Smooth muscle cell (in vitro differentiated cells): Measurements from ENCODE around the gene PROZ. TPM values are rescaled to one million over a fixed set of nuclear protein-coding genes. Genes with fewer than 3 reads are reported as not detected.

Experiments used
- DNase-seq: peaks from one replicate; lab custom pipeline; 2025; ENCODE audit not compliant: unreplicated experiment; lab: John Stamatoyannopoulos, UW
- H2AFZ ChIP-seq: fragments of 200-600 bp; sonication (generic); 2 replicates; pipeline ENCODE4 v1.6.0; 2016; ENCODE audit warnings: antibody characterized with exemption, low read depth, mild to moderate bottlenecking
- H3F3A ChIP-seq: fragments of 200-600 bp; sonication (generic); 2 replicates; pipeline ENCODE4 v1.6.0; 2017; ENCODE audit warnings: antibody characterized with exemption, low read depth
- H3K27ac ChIP-seq: fragments of 200-600 bp; sonication (generic); 2 replicates; pipeline ENCODE4 v1.5.1; 2016; ENCODE audit warnings: low read depth, mild to moderate bottlenecking
- H3K27me3 ChIP-seq: fragments of 200-600 bp; sonication (generic); 2 replicates; pipeline ENCODE4 v1.6.1; 2016; ENCODE audit warnings: low read depth, mild to moderate bottlenecking
- H3K36me3 ChIP-seq: fragments of 200-600 bp; sonication (generic); 2 replicates; pipeline ENCODE4 v1.5.1; 2016; ENCODE audit warnings: low read depth
- H3K4me1 ChIP-seq: fragments of 200-600 bp; sonication (generic); 2 replicates; pipeline ENCODE4 v1.5.1; 2016; ENCODE audit warnings: low read depth
- H3K4me2 ChIP-seq: fragments of 200-600 bp; sonication (generic); 2 replicates; pipeline ENCODE4 v1.6.0; 2016; ENCODE audit warnings: mild to moderate bottlenecking
- H3K4me3 ChIP-seq: fragments of 200-600 bp; sonication (generic); 2 replicates; pipeline ENCODE4 v1.5.1; 2016; ENCODE audit warnings: mild to moderate bottlenecking
- H3K79me2 ChIP-seq: fragments of 200-600 bp; sonication (generic); 2 replicates; pipeline ENCODE4 v1.6.0; 2016; ENCODE audit warnings: low read depth, mild to moderate bottlenecking
- H3K9ac ChIP-seq: fragments of 200-600 bp; sonication (generic); 2 replicates; pipeline ENCODE4 v1.6.0; 2016; ENCODE audit warnings: low read depth
- H3K9me3 ChIP-seq: fragments of 200-600 bp; sonication (generic); replicated peaks from 2 replicates; pipeline ENCODE4 v1.5.1; 2016; ENCODE audit warnings: low read depth
- H4K20me1 ChIP-seq: fragments of 200-600 bp; sonication (generic); 2 replicates; pipeline ENCODE4 v1.6.0; 2016; ENCODE audit warnings: low read depth
- WGBS: methylation state at CpG from one replicate; pipeline ENCODE4 v1.1.7; 2016; ENCODE audit warnings: low lambda C conversion rate; 5-methylcytosine and 5-hydroxymethylcytosine counted together
- polyA plus RNA-seq: library from polyadenylated mRNA; unstranded; fragments of >200 nt; fragmentation: Nextera tagmentation; extraction: Ambion mirVana; gene quantifications from 2 replicates; pipeline ENCODE4 v1.2.1, GENCODE V29; 2016
- total RNA-seq: library from RNA; depleted of rRNA; stranded (reverse); fragments of >200 nt; gene quantifications from 2 replicates; pipeline ENCODE4 v1.2.3, GENCODE V29; 2014
- TF ChIP-seq, protein P1 (sequence below): fragments of 200-600 bp; sonication (generic); IDR thresholded peaks from 2 replicates; pipeline ENCODE4 v1.5.1; 2017; ENCODE audit warnings: borderline replicate concordance, mild to moderate bottlenecking, antibody characterized with exemption; ENCODE audit not compliant: insufficient read depth, poor library complexity, severe bottlenecking

The PROZ gene
- total and polyA plus RNA-seq, 2 experiments from 2014 or later: not detected

DNA sequence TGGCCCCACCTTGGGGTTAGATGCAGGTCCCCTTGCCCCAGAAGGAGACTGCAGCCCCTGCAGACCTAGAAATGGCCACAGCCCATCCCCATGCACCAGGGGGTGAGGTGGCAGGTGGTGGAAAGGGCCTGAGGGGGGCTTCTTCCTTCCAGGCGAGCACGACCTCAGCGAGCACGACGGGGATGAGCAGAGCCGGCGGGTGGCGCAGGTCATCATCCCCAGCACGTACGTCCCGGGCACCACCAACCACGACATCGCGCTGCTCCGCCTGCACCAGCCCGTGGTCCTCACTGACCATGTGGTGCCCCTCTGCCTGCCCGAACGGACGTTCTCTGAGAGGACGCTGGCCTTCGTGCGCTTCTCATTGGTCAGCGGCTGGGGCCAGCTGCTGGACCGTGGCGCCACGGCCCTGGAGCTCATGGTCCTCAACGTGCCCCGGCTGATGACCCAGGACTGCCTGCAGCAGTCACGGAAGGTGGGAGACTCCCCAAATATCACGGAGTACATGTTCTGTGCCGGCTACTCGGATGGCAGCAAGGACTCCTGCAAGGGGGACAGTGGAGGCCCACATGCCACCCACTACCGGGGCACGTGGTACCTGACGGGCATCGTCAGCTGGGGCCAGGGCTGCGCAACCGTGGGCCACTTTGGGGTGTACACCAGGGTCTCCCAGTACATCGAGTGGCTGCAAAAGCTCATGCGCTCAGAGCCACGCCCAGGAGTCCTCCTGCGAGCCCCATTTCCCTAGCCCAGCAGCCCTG lies 40.0 kb upstream of the PROZ start:
- Histone ChIP-seq H3K4me2 (no peak overlapping the region), H3K4me3 (no peak overlapping the region), H3K9ac (no peak overlapping the region), H3K4me1 (peaks cover 10% of the 10 kb centered on the region), H3K27me3 (no peaks in the 10 kb centered on the region), H4K20me1 (no peaks in the 10 kb centered on the region), H2AFZ (no peak overlapping the region), H3K27ac (no peak overlapping the region), H3K9me3 (no peaks in the 10 kb centered on the region), H3K79me2 (no peaks in the 10 kb centered on the region), H3K36me3 (no peaks in the 10 kb centered on the region), H3F3A (no peaks in the 10 kb centered on the region)
- TF ChIP-seq, protein P1, sequence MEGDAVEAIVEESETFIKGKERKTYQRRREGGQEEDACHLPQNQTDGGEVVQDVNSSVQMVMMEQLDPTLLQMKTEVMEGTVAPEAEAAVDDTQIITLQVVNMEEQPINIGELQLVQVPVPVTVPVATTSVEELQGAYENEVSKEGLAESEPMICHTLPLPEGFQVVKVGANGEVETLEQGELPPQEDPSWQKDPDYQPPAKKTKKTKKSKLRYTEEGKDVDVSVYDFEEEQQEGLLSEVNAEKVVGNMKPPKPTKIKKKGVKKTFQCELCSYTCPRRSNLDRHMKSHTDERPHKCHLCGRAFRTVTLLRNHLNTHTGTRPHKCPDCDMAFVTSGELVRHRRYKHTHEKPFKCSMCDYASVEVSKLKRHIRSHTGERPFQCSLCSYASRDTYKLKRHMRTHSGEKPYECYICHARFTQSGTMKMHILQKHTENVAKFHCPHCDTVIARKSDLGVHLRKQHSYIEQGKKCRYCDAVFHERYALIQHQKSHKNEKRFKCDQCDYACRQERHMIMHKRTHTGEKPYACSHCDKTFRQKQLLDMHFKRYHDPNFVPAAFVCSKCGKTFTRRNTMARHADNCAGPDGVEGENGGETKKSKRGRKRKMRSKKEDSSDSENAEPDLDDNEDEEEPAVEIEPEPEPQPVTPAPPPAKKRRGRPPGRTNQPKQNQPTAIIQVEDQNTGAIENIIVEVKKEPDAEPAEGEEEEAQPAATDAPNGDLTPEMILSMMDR: no peak
- WGBS: 94% methylated on average over 41 of the region's 42 CpGs
- no peak for DNase-seq

DNA sequence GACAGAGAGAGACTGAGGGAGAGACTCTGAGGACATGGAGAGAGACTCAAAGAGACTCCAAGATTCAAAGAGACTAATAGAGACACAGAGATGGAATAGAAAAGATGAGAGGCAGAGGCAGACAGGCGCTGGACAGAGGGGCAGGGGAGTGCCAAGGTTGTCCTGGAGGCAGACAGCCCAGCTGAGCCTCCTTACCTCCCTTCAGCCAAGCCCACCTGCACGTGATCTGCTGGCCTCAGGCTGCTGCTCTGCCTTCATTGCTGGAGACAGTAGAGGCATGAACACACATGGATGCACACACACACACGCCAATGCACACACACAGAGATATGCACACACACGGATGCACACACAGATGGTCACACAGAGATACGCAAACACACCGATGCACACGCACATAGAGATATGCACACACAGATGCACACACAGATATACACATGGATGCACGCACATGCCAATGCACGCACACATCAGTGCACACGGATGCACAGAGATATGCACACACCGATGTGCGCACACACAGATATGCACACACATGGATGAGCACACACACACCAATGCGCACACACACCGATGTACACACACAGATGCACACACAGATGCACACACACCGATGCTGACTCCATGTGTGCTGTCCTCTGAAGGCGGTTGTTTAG lies 39.2 kb upstream of the PROZ start:
- TF ChIP-seq, protein P1: no peak
- H3K4me3 ChIP-seq: no peak overlapping the region
- H2AFZ ChIP-seq: no peak overlapping the region
- no peaks in the 10 kb centered on the region for H3K36me3 ChIP-seq
- DNase-seq: no peak
- no peaks in the 10 kb centered on the region for H3F3A ChIP-seq
- H3K4me2 ChIP-seq: no peak overlapping the region
- no peaks in the 10 kb centered on the region for H3K27me3 ChIP-seq
- no peaks in the 10 kb centered on the region for H4K20me1 ChIP-seq
- no peak overlapping the region for H3K27ac ChIP-seq
- no peaks in the 10 kb centered on the region for H3K9me3 ChIP-seq
- WGBS: 90% methylated on average over 16 of the region's 16 CpGs
- H3K79me2 ChIP-seq: no peaks in the 10 kb centered on the region
- no peak overlapping the region for H3K9ac ChIP-seq
- H3K4me1 ChIP-seq: peaks cover 10% of the 10 kb centered on the region

DNA sequence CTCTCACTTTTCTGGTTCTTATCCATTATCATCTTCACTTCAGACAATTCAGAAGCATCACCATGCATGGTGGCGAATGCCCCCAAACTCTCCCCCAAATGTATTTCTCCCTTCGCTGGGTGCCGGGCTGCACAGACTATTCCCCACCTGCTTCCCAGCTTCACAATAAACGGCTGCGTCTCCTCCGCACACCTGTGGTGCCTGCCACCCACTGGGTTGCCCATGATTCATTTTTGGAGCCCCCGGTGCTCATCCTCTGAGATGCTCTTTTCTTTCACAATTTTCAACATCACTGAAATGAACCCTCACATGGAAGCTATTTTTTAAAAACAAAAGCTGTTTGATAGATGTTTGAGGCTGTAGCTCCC lies 38.6 kb upstream of the PROZ start:
- DNase-seq: no peak
- Histone ChIP-seq H3F3A (no peaks in the 10 kb centered on the region), H3K4me2 (no peak overlapping the region), H2AFZ (no peak overlapping the region), H3K27me3 (no peaks in the 10 kb centered on the region), H3K36me3 (no peaks in the 10 kb centered on the region), H4K20me1 (no peaks in the 10 kb centered on the region), H3K4me3 (no peak overlapping the region), H3K4me1 (peaks cover 10% of the 10 kb centered on the region), H3K9ac (no peak overlapping the region), H3K27ac (no peak overlapping the region), H3K79me2 (no peaks in the 10 kb centered on the region), H3K9me3 (no peaks in the 10 kb centered on the region)
- WGBS: 91% methylated on average over 7 of the region's 7 CpGs
- TF ChIP-seq, protein P1: no peak
